Subcutaneous adipose tissue (tissue), 4 donors: ENCODE results near the gene ZBTB46. TPM values are rescaled to one million over a fixed set of nuclear protein-coding genes. Genes with fewer than 3 reads are reported as not detected.

Experiments used
- CTCF ChIP-seq: fragments of 450-650 bp; IDR thresholded peaks from one replicate; pipeline ENCODE4 v1.5.1; 2016; ENCODE audit warnings: low read depth, mild to moderate bottlenecking, control low read depth, antibody characterized with exemption, moderate library complexity
- total RNA-seq, 4 donors: library from RNA; depleted of rRNA; stranded (reverse); fragments of >200 nt; gene quantifications; one replicate each; pipeline ENCODE4 v1.1.0, GENCODE V29; 2016

The ZBTB46 gene
- total RNA-seq, 4 donors from 2014 or later = 5.7 to 45.2 (median 7.4) TPM

- TF ChIP-seq CTCF = no peak
These were observed 15.2 kb upstream of the ZBTB46 start for GRCh38 chr20:63846128-63846771.

- TF ChIP-seq CTCF = no peak
These were observed 13.5 kb upstream of the ZBTB46 start for GRCh38 chr20:63844511-63844991.

GRCh38 chr20:63843778-63844177 lies 12.7 kb upstream of the ZBTB46 start:
- TF ChIP-seq CTCF = no peak

GRCh38 chr20:63843222-63843621 lies 12.2 kb upstream of the ZBTB46 start:
- TF ChIP-seq CTCF = no peak

- no peak for TF ChIP-seq CTCF
These were observed 11.2 kb upstream of the ZBTB46 start for GRCh38 chr20:63842258-63842657.

GRCh38 chr20:63840405-63840828 lies 9.4 kb upstream of the ZBTB46 start:
- no peak for TF ChIP-seq CTCF

GRCh38 chr20:63839620-63840019 lies 8.6 kb upstream of the ZBTB46 start:
- TF ChIP-seq CTCF = no peak
